HG02678 (cell line): ENCODE results near the gene MAD2L2.
A peak's percentile ranks its signal among the peaks of the same experiment; 100 is the strongest.
"Not testable (repeated sequence)": the region's sequence is repeated elsewhere in the genome, so short reads cannot be mapped to it uniquely, and the experiment has no call there.

Experiments
- ATAC-seq: cut with Tn5 transposase; IDR thresholded peaks from one replicate; pipeline ENCODE4 v1.9.1; 2021; ENCODE audit warnings: mild to moderate bottlenecking, moderate library complexity; ENCODE audit not compliant: unreplicated experiment

MAD2L2 gene

DNA sequence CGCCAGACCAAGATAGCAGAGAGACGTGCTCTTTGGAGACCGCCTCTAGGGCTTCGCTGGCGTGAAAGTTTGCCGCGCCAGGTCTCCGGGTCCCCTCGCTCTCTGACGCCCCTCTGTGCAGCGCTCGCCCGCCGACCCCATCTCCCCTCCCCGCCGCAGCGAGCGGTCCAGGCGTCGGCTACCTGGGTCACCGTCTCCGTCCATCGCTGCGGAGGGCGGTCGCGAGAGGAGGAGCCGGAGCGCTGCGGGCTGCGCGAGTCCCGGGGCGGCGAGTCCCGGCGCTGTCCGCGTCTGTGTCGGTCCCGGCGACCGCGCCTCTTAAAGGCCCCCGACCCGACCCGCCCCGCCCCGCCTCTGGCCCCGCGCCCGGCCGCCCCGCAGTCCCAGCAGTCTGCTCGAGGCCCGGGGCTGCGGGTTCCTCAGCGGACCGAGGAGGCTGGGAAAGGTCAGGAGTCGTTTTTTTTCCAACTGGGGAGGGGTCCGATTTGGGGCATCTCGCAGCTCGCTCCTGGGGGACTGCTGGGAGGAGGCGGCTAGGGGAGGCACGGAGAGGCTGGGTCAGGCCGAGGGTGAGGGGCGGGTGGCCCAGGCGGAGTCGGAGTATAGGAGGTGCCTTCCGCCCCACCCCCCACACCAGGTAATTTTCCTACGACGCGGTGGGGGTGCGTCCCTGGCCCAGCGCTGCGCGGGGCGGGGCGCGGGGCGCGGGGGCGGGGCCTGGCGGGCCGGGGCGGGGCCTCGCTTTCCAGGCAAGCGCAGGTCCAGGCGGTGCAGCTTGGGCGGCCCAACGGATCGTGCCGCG is 26.6 kb downstream of the MAD2L2 start, which contains the start of the genes FBXO2 and FBXO44:
Gene FBXO2, minus strand, starts transcription at position 293 of the 802 bp plus-strand sequence. Its CDS starts 89 bp downstream, at position 204.
Gene FBXO44, plus strand, starts transcription at position 741 of the 802 bp plus-strand sequence. CDS start 959 bp downstream, outside the sequence.
- ATAC-seq, result peak; percentile 80

DNA sequence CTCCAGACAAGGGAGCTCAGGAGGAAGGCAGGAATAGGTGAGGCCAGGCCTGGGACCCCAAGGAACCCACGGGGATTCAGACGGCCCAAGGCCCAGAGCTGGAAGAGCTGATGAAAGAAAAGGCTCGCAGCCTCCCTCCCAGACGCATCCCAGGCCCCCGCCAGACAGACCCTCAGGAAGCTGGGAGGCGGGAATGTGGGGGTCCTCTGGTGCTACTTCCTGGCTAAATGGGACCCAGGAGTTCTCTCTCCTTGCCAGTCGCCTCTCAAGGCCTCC is 27.1 kb downstream of the MAD2L2 start:
- no peak for ATAC-seq

DNA sequence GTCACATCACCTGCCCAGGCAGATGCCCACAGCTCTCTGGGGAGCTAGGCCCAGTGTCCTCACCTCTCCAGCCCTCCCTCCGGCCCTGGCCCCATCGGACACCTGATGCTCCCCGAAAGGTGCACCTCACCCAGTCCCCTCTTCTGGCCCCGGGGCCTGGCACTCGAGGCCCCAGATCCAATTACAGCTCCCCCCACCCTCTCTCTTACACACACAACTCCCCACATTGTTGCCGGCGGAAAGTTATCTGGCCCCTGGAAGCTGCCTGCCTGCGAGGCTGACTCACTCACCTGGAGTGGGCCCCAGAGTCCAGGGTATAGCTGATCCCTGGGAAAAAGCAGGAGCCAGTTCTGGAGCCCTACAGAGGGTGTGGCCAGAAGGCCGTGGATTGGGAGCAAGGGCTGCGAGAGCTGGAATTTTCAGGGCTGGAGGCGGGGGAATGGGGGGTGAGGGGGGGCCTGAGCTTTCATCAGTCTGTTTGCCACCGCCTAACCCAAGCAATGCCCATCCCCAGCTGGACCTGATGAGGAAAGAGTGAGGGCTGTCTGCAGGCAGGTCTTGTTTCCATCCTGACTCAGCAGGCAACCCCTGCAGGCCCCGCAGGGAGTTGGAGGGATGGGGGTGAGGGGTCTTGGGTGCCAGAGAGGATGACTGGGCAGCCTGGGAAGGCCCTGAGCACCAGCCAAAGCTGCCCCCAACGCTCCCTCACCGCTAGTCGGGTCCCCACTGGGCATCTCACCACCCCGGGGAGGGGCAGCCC is 27.7 kb downstream of the MAD2L2 start:
- ATAC-seq, result no peak

DNA sequence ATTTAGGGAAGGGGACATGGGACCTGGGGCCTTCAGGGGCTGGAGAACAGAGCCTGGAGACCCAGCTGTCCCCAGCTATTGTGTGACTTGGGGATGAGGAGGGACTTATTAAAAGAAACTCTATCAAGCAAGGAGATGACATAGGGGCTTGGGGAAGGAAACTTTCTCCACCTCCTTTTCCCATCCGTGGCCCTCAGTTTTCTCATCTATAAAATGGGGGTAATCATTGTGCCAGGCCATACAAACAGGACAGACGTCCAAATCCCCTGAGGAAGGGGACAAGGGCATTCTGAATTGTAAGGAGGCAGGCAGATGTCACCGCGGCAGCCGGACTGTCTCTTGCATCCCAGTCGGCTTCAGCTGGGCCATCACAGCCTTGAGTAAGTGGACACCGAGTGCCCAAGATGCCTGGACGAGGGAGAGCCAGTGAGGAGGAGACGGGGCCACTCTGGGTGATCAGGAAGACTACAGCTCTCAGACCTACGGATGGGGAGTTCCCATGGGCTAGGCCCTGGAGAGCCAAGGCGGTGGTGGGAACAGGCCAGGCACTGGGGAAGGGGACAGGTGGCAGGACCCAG is 28.7 kb downstream of the MAD2L2 start:
- no peak for ATAC-seq

DNA sequence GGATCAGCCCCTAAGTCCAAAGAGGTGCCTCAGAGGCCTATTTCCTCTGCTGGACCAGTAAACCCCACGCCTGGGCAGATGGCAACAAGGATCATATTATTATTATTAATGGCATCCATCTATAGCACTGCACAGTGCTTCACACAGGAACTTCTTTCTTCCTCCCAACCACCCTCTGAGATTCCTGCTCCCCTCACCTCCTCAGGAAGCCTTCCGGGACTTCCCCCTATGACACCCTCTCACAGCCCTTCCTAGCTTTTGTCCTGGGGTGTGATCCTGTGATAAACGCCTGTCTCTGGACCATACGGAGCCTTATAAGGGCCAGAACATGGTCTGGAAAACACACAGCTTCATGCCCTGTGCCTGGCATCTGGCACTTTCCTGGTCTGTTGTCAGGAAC is 29.9 kb downstream of the MAD2L2 start:
- ATAC-seq, result no peak

DNA sequence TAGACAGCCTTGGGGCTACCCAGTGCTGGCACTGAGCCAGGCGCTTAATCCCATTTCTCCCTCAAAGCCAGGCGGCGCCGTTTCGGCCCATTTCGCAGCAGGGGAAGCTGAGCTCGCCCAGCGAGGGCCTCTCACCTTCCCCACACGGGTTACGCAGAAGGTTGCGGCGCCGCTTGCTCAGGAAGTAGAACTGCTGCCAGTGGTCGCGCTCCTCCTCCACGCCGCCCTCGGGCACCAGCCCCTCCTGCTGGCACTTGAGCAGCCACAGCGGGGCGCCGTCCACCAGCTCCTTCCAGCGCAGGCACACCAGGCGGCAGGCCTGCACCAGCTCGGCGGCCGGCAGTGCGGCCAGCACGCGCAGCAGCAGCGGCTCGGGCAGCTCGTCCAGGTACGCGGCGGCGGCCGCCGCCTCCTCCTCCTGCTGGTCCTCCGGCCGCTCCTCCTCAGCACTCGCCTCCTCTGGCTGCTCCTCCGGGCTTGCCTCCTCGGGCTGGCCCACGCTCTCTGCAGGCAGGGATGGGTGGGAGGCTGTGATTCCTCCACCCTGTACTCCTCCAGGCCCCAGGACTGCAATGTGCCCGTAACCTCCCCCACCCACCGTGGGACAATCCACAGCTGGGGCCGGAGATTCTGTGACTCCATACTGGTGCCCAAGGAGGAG is 30.5 kb downstream of the MAD2L2 start:
- no peak for ATAC-seq

DNA sequence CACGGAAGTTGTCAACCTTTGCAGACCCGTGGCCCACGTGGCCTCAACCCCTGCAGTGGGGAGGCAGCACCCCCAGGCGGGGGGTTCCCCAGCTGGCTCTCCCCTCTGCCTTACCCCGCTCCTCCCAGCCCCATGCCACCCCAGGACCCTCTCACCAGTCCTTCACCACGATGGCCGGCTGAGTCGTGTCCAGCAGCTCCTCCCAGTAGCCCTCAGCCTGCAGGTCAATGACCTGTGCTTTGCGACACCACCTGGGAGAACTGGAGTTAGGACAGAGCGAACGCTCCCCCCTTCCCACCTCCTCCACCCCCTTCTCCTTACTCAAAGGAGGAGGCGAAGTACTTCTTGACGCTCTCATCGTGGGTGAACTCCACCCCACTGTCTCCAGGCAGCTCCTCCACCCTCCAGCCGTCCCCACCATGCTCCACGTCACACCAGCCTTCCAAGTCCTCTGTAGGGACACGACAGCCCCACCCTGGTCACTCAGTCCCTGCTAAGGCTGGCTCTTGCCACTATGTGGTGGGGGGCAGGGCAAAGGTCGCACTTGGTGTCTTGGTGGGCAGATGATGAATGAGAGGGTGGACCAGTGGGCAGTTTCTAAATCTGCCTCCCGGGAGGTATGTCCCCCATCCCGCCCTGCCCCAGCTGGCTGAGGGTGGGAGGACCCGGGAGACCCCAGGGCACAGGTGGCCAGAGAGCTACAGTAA is 31.2 kb downstream of the MAD2L2 start:
- no peak for ATAC-seq

DNA sequence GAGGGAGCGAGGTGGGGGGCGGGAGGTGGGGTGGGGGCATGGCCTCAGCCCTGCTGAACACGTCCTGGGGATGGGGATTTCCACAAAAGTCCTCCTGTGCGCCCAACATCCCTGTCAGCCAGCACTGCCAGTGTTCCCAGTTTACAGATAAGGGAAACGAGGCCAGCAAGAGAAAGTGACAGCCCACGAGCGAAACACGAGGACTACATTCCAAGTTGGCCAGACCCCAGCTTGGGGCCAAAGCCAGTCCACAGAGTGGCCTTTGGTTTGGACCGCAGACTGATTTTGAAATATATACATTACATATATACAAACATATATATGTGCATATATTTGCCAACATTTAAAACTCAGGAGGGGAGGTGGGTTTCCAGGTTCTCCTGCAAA is 31.7 kb downstream of the MAD2L2 start:
- no peak for ATAC-seq

DNA sequence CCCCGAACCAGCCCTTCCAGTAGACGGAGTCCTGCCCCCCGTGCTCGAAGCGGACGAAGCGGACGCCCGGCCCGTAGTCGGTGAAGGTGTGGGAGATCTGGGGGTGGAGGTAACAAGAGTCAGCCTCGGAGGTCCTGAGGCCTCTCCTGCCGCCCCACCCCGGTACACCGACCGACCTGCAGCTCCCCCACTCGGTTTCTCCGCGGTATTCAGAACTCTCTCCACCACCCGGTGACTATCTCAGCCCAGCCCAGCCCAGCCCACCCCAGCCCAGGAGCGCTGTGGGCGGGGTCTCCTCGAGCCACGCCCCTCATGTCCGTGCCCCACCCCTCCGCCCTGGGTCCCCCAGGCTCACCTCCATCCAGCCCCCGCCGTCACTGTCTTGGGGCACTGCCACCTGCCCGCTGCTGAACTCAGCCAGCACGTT is 32.2 kb downstream of the MAD2L2 start:
- no peak for ATAC-seq

DNA sequence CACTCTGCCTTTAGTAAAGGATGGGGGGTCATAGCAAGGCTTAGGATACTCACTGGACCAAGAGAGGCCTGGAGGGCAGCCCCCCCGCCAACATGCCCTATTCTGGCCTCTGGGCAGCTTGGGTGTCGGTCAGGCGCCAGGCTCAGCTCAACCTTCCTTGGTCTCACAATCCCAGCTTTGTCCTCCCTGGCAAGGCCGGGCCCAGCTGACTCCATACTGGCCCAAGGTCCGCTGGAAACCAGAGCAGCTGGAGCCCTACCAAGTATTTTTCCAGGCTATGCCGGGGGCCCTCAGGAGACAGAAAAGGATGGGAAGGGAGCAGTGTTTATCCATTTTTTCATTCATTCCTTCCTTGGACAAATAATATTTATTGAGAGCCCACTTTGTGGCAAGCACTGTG is 32.9 kb downstream of the MAD2L2 start:
- no peak for ATAC-seq

DNA sequence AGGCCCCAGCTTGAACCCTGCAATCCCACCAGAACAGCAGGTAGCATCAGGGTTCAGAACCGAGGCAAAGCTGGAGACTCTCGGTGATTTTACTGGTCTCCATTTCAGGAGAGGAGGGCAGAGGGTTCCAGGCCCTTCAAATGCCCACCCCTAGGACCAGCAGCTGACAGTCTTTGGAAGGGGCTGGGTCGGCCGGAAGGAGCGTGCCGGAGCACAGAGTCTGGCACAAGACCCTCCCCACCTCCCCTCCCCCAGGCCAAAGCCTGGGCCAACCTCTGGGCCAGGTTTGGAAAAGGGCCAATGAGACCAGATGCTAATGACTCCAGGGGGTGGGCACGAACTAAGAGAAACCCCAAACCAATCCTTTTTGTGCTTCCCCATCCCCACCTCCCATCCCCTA is 33.6 kb downstream of the MAD2L2 start:
- ATAC-seq, result no peak

DNA sequence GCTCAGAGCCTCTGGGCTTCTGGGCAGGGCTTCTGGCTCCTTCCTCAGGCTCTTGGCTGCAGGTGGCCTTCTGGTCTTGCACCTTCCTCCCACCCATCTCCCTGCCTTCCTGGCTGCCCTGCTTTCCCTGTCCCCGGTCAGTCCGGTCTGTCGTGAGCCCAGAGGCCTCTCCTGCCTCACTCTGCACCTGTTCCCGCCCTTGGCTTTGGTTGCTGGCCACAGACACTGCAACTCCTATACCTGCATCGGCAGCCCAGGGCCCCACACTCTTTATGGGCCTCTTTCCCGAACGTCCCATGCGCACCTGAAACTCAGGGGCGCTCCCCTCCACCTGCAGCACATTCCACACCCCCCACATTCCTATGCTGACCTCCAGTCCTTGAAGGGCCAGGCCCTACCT is 34.6 kb downstream of the MAD2L2 start:
- no peak for ATAC-seq

DNA sequence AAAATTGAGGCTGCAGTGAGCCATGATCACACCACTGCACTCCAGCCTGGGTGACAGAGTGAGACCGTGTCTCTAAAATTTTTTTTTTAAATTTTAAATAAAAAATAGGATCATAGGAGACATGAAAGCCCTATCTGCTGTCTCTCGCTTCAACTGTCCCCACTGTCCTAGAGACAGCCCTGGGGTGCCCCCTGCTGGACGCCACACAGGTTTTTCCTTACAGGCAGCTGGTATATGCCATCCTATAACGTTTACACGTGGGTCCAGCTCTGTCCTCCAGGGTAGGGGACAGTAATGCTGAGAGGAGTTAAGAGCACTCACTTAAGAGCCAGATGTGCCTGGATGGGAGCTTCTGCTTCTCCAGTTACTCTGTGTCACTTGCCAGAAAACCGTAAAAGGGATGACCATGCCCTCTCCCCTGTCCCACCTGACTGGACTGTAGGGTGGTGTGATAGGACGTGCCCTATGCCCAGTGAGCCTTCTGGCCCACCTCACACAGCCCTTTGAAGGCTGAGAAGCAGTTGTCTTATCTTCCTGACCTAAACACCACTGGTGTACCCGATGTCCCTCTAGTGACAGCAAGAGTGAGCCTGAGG is 35.2 kb downstream of the MAD2L2 start:
- no peak for ATAC-seq

DNA sequence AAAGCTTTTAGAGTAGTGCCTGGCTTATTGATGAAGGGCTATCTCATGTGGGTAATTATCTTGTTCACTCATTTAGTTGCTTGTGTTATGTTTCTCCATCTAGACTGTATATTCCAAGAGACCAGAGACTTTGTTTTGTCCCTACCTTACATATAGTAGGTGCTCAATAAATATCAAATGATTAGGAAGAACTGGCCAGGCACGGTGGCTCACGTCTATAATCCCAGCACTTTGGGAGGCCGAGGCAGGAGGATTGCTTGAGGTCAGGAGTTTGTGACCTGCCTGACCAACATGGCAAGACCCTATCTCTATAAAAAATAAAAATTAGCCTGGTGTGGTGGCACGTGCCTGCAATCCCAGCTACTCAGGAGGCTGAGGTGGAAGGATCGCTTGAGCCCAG is 35.7 kb downstream of the MAD2L2 start:
- no peak for ATAC-seq

DNA sequence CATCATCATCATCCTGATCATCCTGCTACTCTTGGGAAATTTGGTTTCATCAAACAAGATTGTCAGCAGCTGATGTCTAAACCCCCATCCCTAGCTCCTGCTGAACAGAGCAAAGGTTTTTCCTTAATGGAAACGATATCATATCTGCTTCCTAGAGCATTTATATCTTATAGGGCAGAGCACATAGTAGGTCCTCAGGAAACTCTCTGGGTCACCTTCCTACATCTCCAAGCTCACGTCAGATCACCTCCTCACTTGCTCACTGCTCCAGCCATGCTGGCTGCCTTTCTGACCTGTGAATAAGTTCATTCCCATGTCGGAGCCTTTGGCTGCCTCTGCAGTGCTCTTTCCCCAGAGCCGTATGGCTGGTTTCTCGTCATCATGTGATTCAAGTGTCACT is 37.2 kb downstream of the MAD2L2 start:
- no peak for ATAC-seq

DNA sequence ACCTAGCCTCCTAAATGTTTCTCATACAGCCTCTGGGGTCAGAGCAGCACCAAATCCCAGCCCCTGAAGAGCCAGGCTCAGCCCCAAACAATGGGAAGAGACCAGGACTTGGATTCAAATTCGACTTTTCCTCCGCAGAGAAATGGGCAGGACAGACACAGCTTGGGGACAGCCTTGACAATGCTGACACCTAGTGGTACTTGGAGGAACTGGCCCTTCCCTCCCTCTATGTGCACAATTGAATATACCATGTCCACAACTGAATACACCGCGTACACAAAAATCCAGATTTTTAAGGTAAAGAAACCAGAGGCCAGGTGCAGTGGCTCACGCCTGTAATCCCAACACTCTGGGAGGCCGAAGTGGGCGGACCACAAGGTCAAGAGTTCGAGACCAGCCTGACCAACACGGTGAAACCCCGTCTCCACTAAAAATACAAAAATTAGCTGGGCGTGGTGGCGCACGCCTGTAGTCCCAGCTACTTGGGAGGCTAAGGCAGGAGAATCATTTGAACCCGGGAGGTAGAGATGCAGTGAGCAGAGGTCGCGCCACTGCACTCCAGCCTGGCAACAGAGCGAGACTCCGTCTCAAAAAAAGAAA is 38.4 kb downstream of the MAD2L2 start:
- ATAC-seq, result not testable (repeated sequence)

DNA sequence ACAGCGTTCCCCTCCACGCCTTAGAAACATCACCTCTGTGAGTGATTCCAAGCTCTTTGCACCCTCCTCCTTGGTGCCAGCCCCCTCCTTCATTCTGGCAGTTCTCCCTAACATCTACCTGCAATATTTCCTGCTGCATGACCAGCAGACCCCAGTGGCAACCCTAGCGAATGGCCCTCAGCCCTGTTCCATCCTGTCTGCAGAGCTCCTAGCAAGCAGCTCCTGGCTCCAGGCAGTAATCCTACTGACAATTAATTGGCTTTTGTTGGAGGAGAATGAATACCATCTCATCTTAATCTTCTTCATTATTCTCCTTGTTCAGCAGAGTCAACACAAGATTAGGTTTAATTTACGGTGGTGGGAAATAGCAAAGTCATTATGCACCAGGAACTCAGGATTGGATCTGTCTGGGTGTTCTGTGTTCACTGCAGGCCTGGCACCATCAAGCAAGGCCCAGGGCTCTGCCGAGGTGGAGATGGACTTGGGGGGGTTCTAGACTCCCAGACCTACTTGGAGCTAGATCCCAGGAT is 39.1 kb downstream of the MAD2L2 start:
- ATAC-seq, result no peak

DNA sequence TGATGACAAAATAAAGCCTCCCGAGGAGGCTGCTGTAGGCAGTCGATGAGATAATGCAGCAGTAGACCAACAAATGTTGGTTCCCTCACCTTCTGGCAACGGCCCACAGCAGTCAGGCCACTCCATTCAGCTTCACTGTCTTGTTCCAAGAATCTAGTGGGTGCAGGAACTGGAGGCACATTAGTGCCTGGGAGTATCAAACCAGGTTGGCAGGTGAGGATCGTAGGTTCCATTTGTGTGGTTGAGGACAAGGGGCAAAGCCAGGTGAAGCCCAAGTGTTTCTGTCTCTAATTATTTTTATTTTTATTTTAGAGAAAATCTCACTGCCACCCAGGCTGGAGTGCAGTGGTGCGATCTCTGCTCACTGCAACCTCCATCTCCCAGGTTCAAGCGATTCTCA is 40.0 kb downstream of the MAD2L2 start:
- no peak for ATAC-seq

DNA sequence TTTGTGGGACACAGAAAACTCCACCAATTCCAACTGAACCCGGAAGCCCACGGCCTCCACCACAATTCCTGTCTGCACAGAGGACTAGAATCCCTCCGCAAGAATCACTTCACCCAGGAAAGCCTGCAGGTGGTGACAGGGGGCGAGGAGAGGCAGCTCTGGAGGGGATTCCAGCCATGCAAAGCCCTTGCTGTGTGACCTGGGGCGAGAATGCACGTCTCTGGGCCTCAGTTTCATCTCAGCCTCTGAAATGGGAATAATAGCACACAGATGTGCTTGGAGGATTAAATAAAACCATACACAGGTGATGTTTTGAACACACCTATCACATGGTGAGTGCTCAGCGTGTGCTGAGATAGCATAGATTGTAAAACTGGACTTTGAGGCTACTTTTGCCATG is 40.8 kb downstream of the MAD2L2 start:
- ATAC-seq, result no peak

DNA sequence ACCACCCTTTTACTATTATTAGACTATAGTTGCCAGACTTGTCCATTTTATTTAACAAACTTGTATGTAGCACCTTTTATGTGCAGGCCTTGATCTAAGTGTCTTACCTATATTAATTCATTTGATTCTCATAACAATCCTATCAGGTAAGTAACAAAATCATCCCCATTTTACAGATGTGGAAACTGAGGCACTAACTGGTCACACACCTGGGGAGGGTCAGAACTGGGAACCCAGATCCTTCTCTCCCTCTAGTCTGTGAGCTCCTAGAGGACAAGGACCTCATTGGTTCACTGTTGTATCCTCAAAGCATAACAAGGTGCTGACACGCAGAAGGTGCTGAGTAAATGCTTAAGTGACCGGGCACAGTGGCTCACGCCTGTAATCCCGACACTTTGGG is 41.6 kb downstream of the MAD2L2 start:
- ATAC-seq, result no peak
